ENCODE data around the gene USHBP1.
A peak's percentile ranks its signal among the peaks of the same experiment; 100 is the strongest.
"Not testable (repeated sequence)": the region's sequence is repeated elsewhere in the genome, so short reads cannot be mapped to it uniquely, and the experiment has no call there.

The USHBP1 gene

GRCh38 chr19:17264641-17264979 is at the start of gene USHBP1:
Gene USHBP1, minus strand, starts transcription at chr19:17264745. Its CDS starts 446 bp downstream, at chr19:17264299.
- no peak for FAIRE-seq

GRCh38 chr19:17314007-17314593 is 49.6 kb upstream of the USHBP1 start:
- no peak for FAIRE-seq

GRCh38 chr19:17312189-17313113 is 47.9 kb upstream of the USHBP1 start:
- FAIRE-seq, result no peak

- no peak for FAIRE-seq
Observed at GRCh38 chr19:17311455-17312188, 47.1 kb upstream of the USHBP1 start.

GRCh38 chr19:17309965-17310461 is 45.5 kb upstream of the USHBP1 start:
- no peak for FAIRE-seq

GRCh38 chr19:17309198-17309964 is 44.8 kb upstream of the USHBP1 start, which contains the start of gene DDA1:
Gene DDA1, plus strand, starts transcription at chr19:17309563. Its CDS starts 92 bp downstream, at chr19:17309655.
- peak; percentile 98 for FAIRE-seq

- FAIRE-seq, result no peak
Observed at GRCh38 chr19:17307876-17308377, 43.4 kb upstream of the USHBP1 start.

- FAIRE-seq, result no peak
Observed at GRCh38 chr19:17306285-17306714, 41.8 kb upstream of the USHBP1 start.

GRCh38 chr19:17305517-17306284 is 41.2 kb upstream of the USHBP1 start, which contains the start of gene MRPL34:
Gene MRPL34, plus strand, starts transcription at chr19:17305872. Its CDS starts 21 bp downstream, at chr19:17305893.
- peak; percentile 94 for FAIRE-seq

- no peak for FAIRE-seq
Observed at GRCh38 chr19:17305216-17305516, 40.6 kb upstream of the USHBP1 start.

- no peak for FAIRE-seq
Observed at GRCh38 chr19:17304386-17305215, 40.1 kb upstream of the USHBP1 start.

GRCh38 chr19:17303940-17304267 is 39.4 kb upstream of the USHBP1 start:
- FAIRE-seq, result no peak

- FAIRE-seq, result no peak
Observed at GRCh38 chr19:17303167-17303939, 38.8 kb upstream of the USHBP1 start, which contains the start of gene ABHD8. Gene ABHD8, minus strand, starts transcription at chr19:17303425. Its CDS starts 1,809 bp downstream, at chr19:17301616.

GRCh38 chr19:17302391-17303166 is 38.0 kb upstream of the USHBP1 start:
- FAIRE-seq, result no peak

- no peak for FAIRE-seq
Observed at GRCh38 chr19:17300992-17301619, 36.6 kb upstream of the USHBP1 start.

- no peak for FAIRE-seq
Observed at GRCh38 chr19:17296976-17297375, 32.4 kb upstream of the USHBP1 start.

- no peak for FAIRE-seq
Observed at GRCh38 chr19:17296273-17296672, 31.7 kb upstream of the USHBP1 start.

- FAIRE-seq, result not testable (repeated sequence)
Observed at GRCh38 chr19:17295551-17295950, 31.0 kb upstream of the USHBP1 start.
